Right atrium auricular region (tissue), 2 donors: ENCODE measurements around the gene NOP14. TPM values are rescaled to one million over a fixed set of nuclear protein-coding genes. Genes with fewer than 3 reads are reported as not detected.
"Not testable (repeated sequence)": the region's sequence is repeated elsewhere in the genome, so short reads cannot be mapped to it uniquely, and the experiment has no call there.

ENCODE experiments used
- DNase-seq: peaks from one replicate; pipeline ENCODE4 v3.0.0-alpha.2; 2019; ENCODE audit warnings: low spot score
- H3K27ac ChIP-seq, 2 donors: fragments of 200-600 bp; sonication (generic); 1 replicate in 1 of 2; 2 replicates in 1 of 2; pipeline ENCODE4 v1.5.1; 2016 to 2019
- H3K27me3 ChIP-seq, 2 donors: fragments of 200-600 bp; sonication (generic); one replicate each; pipeline versions ENCODE4 v1.5.1 to v1.6.0; 2017 to 2019
- H3K36me3 ChIP-seq: fragments of 200-600 bp; sonication (generic); one replicate; pipeline ENCODE4 v1.5.1; 2016
- H3K4me1 ChIP-seq, 2 donors: fragments of 200-600 bp; sonication (generic); one replicate each; pipeline versions ENCODE4 v1.5.1 to v1.6.0; 2017 to 2019
- H3K4me3 ChIP-seq, 2 donors: fragments of 200-600 bp; sonication (generic); 1 replicate in 1 of 2; 2 replicates in 1 of 2; pipeline ENCODE4 v1.5.1; 2017 to 2019; ENCODE audit warnings: mild to moderate bottlenecking in 1 of 2, moderate library complexity in 1 of 2
- H3K9me3 ChIP-seq, 2 donors: fragments of 200-600 bp; sonication (generic); one replicate each; pipeline ENCODE4 v1.5.1; 2019
- total RNA-seq, 2 donors: library from RNA; depleted of rRNA; stranded (reverse); fragments of >200 nt; gene quantifications; one replicate each; pipeline ENCODE4 v1.1.0, GENCODE V29; 2016
- TF ChIP-seq, protein P1 (sequence below), 2 donors: fragments of 200-600 bp; sonication (generic); IDR thresholded peaks; one replicate each; pipeline ENCODE4 v1.5.1; 2019; ENCODE audit warnings: antibody characterized with exemption in 2 of 2

Gene NOP14
- total RNA-seq, 2 donors from 2014 or later, result 12.2 to 14.2 TPM

DNA sequence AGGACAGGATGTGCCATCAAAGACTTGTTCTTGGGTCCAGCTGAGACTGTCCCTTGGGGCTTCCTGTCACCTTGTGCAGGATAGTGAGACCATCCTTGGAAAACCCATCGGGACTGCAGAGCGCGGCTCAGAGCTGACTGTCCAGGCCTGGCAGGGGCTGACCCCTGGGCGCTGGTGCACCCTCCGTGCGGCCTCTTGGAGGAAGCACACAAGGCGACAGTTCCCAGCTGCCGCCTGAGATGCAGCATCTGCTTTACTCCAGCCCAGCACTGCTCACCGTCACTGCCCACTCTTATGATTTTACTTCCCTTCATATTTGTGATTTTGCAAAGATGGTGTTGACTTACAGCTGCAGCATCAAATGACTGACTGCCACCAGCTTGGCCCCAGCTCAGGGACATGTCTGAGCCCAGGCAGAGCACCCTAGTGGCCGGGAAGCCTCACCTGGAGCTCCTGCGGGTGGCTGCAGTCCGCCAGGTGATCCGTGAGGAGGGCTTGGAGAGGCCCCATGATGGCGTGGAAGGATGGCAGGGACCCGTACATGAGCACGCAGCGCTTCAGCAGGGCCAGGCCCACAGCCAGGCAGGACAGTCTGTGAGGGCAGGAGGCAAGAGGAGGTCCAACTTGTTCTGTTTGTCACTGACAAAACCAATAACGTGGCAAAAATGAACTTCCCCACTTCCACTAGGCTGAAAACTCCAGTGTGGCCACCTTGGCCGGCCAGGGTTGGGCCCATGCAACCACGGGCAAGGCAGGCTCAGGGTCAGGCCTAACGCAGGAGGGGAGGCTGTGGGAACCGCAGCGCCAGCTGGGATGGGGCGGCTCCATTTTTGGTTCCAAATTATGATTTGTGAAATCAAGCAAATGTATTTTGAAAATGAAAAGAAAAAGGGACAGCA lies 21.8 kb downstream of the NOP14 start:
- H3K27me3 ChIP-seq, result no peaks in the 10 kb centered on the region
- peaks cover 0 to 6% of the 10 kb centered on the region in 2 donors for H3K4me1 ChIP-seq
- H3K27ac ChIP-seq, result no peak overlapping the region
- peak; percentile 49 for DNase-seq
- no peak overlapping the region for H3K4me3 ChIP-seq
- H3K36me3 ChIP-seq, result peaks cover 84% of the 10 kb centered on the region
- TF ChIP-seq, protein P1, sequence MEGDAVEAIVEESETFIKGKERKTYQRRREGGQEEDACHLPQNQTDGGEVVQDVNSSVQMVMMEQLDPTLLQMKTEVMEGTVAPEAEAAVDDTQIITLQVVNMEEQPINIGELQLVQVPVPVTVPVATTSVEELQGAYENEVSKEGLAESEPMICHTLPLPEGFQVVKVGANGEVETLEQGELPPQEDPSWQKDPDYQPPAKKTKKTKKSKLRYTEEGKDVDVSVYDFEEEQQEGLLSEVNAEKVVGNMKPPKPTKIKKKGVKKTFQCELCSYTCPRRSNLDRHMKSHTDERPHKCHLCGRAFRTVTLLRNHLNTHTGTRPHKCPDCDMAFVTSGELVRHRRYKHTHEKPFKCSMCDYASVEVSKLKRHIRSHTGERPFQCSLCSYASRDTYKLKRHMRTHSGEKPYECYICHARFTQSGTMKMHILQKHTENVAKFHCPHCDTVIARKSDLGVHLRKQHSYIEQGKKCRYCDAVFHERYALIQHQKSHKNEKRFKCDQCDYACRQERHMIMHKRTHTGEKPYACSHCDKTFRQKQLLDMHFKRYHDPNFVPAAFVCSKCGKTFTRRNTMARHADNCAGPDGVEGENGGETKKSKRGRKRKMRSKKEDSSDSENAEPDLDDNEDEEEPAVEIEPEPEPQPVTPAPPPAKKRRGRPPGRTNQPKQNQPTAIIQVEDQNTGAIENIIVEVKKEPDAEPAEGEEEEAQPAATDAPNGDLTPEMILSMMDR (IDR thresholded peaks at IDR 0.05), result no peak
- H3K9me3 ChIP-seq, result no peaks in the 10 kb centered on the region

DNA sequence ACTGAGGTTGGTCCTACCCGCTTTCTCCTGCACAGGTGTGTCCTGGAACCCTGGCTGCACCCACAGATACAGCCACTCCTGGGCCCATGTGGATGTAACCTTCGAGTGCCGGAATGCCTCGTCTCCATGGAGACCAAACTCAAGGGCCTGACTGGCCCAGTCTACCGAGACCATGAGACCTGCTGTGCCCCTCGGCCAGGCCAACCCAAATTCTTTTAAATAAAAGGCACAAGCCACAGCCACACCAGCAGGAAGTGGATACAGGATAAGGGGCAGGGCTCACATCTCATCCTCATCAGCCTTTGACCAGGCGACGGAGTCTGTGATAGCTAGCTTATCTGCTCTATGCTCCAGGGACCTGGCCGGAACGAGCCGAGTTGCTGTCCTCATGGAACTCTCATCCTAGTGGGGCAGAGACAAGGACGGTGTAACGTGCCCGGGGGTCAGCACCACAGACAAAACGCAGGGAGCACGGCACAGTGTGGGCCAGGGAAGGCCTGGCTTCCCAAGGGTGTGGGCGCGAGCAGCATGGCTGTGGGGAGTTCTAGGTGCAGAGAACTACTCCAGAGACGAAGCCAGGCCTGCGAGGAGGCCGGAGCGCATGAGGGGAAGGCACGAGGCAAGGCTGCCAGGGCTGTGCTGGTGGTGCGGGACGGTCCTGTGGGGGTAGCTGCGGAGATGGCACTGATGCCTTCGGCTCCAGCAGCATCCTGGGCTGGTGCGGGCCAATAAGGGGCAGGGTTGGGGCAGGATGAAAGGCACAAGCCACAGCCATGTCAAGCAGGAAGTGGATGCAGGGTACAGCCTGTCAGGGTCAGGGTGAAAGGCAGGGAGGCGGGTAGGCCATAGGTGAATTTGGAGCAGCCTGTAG lies 22.7 kb downstream of the NOP14 start:
- H3K27me3 ChIP-seq, result no peaks in the 10 kb centered on the region

DNA sequence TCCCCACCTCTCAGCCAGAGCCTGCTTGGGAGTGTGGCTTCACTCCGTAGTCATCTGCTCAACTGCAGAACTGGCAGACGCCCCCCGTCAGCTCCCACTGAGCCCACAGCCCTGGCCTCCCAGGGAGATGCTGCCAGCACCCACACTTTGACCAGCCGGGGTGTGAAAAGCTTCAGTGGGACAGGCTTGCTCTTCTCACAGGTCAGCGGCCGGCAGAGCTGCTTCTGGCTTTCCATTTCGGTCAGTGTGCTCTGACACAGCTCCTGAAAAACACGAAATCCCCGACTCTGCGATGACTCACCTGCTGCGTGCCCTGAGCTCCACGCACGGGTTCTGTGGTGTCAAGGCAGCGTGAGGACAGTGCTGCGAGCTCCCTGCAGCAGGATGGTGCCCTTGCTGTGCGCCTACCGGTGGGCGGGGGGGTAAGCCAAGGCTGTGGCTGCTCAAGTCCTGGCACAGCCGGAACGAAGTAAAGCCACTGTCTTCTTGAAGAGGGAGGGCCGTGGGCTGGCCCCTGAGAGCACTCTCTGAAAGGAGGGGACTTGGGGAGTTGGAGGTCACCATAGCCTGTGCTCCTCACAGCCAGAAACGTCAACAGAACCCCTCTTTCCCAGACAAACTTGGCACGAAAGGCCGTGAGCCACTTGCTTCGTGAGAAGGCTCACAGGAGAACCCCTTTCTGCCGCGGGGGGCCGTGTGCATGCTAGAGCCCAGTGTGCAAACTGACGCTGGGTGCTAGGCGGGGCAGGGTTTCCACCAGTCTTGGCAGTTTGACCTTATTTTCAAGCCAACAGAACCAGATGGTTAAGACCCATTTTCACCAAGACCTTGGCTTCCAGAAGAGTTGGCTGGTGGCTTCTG lies 23.6 kb downstream of the NOP14 start:
- peaks cover 3 to 20% of the 10 kb centered on the region in 2 donors for H3K4me1 ChIP-seq
- peaks cover 68% of the 10 kb centered on the region for H3K36me3 ChIP-seq
- TF ChIP-seq, protein P1 (IDR thresholded peaks at IDR 0.05), result no peak
- H3K9me3 ChIP-seq, result no peaks in the 10 kb centered on the region
- H3K4me3 ChIP-seq, result no peak overlapping the region
- no peaks in the 10 kb centered on the region for H3K27me3 ChIP-seq
- peak; percentile 50 for DNase-seq
- H3K27ac ChIP-seq, result no peak overlapping the region

More for the DNA sequence above, 22.7 kb downstream of the NOP14 start:
- no peak overlapping the region for H3K4me3 ChIP-seq
- H3K27ac ChIP-seq, result no peak overlapping the region
- no peaks in the 10 kb centered on the region for H3K9me3 ChIP-seq
- DNase-seq, result peak; percentile 57
- H3K36me3 ChIP-seq, result peaks cover 77% of the 10 kb centered on the region
- peaks cover 3 to 15% of the 10 kb centered on the region in 2 donors for H3K4me1 ChIP-seq
- TF ChIP-seq, protein P1 (IDR thresholded peaks at IDR 0.05), result no peak

DNA sequence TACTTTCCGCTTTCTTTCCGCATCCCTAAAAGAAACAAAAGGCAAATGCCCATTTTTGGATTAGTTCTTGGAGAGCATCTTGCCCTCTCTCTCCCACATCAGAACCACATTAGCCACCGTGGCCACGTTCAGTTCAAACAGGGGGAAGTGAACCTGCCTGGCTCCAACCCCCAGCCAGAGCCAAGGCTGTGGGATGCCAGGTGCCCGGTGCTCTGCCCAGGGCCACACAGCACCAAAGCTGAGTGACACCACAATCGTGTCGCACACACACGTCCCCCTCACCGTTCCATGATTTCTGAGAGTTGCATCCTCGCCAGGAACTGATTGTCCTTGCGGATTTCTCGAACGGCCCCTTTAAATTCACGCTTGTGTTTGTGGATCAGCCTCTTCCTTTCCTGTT lies 24.3 kb downstream of the NOP14 start:
- H3K36me3 ChIP-seq, result peaks cover 61% of the 10 kb centered on the region
- TF ChIP-seq, protein P1 (IDR thresholded peaks at IDR 0.05), result no peak
- H3K27me3 ChIP-seq, result no peaks in the 10 kb centered on the region
- H3K27ac ChIP-seq, result no peak overlapping the region
- DNase-seq, result no peak
- H3K9me3 ChIP-seq, result no peaks in the 10 kb centered on the region
- no peak overlapping the region for H3K4me3 ChIP-seq
- peaks cover 3 to 22% of the 10 kb centered on the region in 2 donors for H3K4me1 ChIP-seq

DNA sequence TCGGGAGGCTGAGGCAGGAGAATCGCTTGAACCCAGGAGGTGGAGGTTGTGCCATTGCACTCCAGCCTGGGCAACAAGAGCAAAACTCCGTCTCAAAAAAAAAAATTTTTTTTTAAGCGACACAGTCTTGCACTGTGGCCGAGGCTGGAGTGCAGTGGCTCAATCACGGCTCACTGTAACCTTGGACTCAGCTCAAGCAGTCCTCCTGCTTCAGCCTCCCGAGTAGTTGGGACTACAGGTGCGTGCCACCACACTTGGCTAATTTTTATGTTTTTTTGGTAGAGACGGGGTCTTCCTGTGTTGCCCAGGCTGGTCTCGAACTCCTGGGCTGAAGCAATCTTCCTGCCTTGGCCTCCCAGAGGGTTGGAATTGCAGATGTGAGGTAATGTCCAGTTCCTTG lies 24.8 kb downstream of the NOP14 start:
- Histone ChIP-seq H3K36me3 (peaks cover 56% of the 10 kb centered on the region), H3K4me1 (peaks cover 3 to 27% of the 10 kb centered on the region in 2 donors)
- H3K9me3 ChIP-seq, DNase-seq, H3K4me3 ChIP-seq, H3K27me3 ChIP-seq, H3K27ac ChIP-seq: not testable (repeated sequence)
